Breast epithelium (tissue), 3 donors: ENCODE measurements around the gene SRGAP3.

ENCODE experiments used
- CTCF ChIP-seq, 3 donors: fragments of 450-650 bp; IDR thresholded peaks; one replicate each; pipeline ENCODE4 v1.5.1; 2016 to 2017; ENCODE audit warnings: antibody characterized with exemption in 3 of 3, mild to moderate bottlenecking in 3 of 3, moderate library complexity in 3 of 3
- POLR2AphosphoS5 ChIP-seq, 3 donors: sonication (generic); formaldehyde crosslinking; IDR thresholded peaks; one replicate each; pipeline ENCODE4 v1.6.1; 2017; ENCODE audit warnings: antibody characterized with exemption in 3 of 3

- TF ChIP-seq CTCF (IDR thresholded peaks at IDR 0.05) = no peak
- no peak for TF ChIP-seq POLR2AphosphoS5 (IDR thresholded peaks at IDR 0.05)
These were observed 266.4 kb downstream of the SRGAP3 start for GRCh38 chr3:8983026-8983425.
